SK-N-SH treated with all-trans-retinoic acid at 6 μM for 48 hours (cell line): ENCODE measurements around the gene IFITM1.
"Not testable (repeated sequence)": the region's sequence is repeated elsewhere in the genome, so short reads cannot be mapped to it uniquely, and the experiment has no call there.

Source experiments
- ATAC-seq: fragments of 200-7000 bp; cut with Tn5 transposase; 3 replicates; pipeline ENCODE4 v1.9.1; 2020; ENCODE audit warnings: mild to moderate bottlenecking, moderate library complexity
- BACH2 ChIP-seq: fragments of 250-450 bp; sonication (Bioruptor Pico); IDR thresholded peaks from 2 replicates; pipeline ENCODE4 v1.9.0; 2021; ENCODE audit warnings: mild to moderate bottlenecking, borderline replicate concordance
- CREB5 ChIP-seq: fragments of 250-450 bp; sonication (Bioruptor Pico); IDR thresholded peaks from 2 replicates; pipeline ENCODE4 v1.5.1; 2020; ENCODE audit warnings: low read depth, mild to moderate bottlenecking, moderate library complexity
- CSDC2 ChIP-seq: fragments of 250-450 bp; sonication (Bioruptor Pico); IDR thresholded peaks from 2 replicates; pipeline ENCODE4 v1.5.0; 2020; ENCODE audit warnings: mild to moderate bottlenecking, moderate library complexity
- ESRRG ChIP-seq: fragments of 250-450 bp; sonication (Bioruptor Pico); IDR thresholded peaks from 2 replicates; pipeline ENCODE4 v1.6.1; 2021; ENCODE audit warnings: mild to moderate bottlenecking
- OSR1 ChIP-seq: fragments of 250-450 bp; sonication (Bioruptor Pico); IDR thresholded peaks from 2 replicates; pipeline ENCODE4 v1.8.0; 2022; ENCODE audit warnings: moderate library complexity, mild to moderate bottlenecking, inconsistent platforms
- PPARA ChIP-seq: fragments of 250-450 bp; sonication (Bioruptor Pico); IDR thresholded peaks from 2 replicates; pipeline ENCODE4 v1.5.0; 2020; ENCODE audit warnings: mild to moderate bottlenecking, borderline replicate concordance
- RARB ChIP-seq: fragments of 250-450 bp; sonication (Bioruptor Pico); IDR thresholded peaks from 2 replicates; pipeline ENCODE4 v1.8.0; 2021; ENCODE audit warnings: mild to moderate bottlenecking, moderate library complexity
- SNAI2 ChIP-seq: fragments of 250-450 bp; sonication (Bioruptor Pico); IDR thresholded peaks from 2 replicates; pipeline ENCODE4 v1.5.0; 2020; ENCODE audit warnings: mild to moderate bottlenecking, moderate library complexity
- TOX ChIP-seq: fragments of 250-450 bp; sonication (Bioruptor Pico); IDR thresholded peaks from 2 replicates; pipeline ENCODE4 v1.8.0; 2021; ENCODE audit warnings: mild to moderate bottlenecking, moderate library complexity, borderline replicate concordance
- ZC3H10 ChIP-seq: fragments of 250-450 bp; sonication (Bioruptor Pico); IDR thresholded peaks from 2 replicates; pipeline ENCODE4 v1.5.1; 2021; ENCODE audit warnings: mild to moderate bottlenecking, moderate library complexity
- ZFP30 ChIP-seq: fragments of 450-650 bp; formaldehyde crosslinking; IDR thresholded peaks from 2 replicates; pipeline ENCODE4 v1.5.0; 2022; ENCODE audit warnings: mild to moderate bottlenecking, moderate library complexity
- TF ChIP-seq, protein P1 (sequence below): fragments of 250-450 bp; sonication (Bioruptor Pico); IDR thresholded peaks from 2 replicates; pipeline ENCODE4 v1.5.0; 2020; ENCODE audit warnings: mild to moderate bottlenecking, moderate library complexity
- TF ChIP-seq, protein P2 (sequence below): fragments of 250-450 bp; sonication (Bioruptor Pico); IDR thresholded peaks from 2 replicates; pipeline ENCODE4 v1.8.0; 2020; ENCODE audit warnings: mild to moderate bottlenecking, moderate library complexity, borderline replicate concordance
- TF ChIP-seq, protein P3 (sequence below): fragments of 250-450 bp; sonication (Bioruptor Pico); IDR thresholded peaks from 2 replicates; pipeline ENCODE4 v1.8.0; 2021; ENCODE audit warnings: low read depth, mild to moderate bottlenecking, moderate library complexity, borderline replicate concordance

IFITM1 gene

DNA sequence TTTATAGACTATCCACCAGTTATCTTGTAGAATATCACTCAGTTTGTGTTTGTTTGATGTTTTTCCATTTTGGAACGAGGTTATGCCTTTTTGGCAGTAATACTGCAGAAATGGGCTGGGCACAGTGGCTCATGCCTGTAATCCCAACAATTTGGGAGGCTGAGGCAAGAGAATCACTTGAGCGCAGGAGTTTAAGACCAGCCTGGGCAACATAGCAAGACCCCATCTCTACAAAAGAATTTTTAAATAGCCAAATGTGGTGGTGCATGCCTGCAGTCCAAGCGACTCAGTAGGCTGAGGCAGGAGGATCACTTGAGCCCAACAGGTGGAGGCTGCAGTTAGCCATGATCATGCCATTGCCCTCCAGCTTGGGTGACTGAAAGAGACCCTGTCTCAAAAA is 32.7 kb downstream of the IFITM1 start:
- TF ChIP-seq TOX (no peak), PPARA (no peak)
- ATAC-seq: no peak

GRCh38 chr11:349270-349954 is 35.6 kb downstream of the IFITM1 start:
- ATAC-seq: not testable (repeated sequence)

DNA sequence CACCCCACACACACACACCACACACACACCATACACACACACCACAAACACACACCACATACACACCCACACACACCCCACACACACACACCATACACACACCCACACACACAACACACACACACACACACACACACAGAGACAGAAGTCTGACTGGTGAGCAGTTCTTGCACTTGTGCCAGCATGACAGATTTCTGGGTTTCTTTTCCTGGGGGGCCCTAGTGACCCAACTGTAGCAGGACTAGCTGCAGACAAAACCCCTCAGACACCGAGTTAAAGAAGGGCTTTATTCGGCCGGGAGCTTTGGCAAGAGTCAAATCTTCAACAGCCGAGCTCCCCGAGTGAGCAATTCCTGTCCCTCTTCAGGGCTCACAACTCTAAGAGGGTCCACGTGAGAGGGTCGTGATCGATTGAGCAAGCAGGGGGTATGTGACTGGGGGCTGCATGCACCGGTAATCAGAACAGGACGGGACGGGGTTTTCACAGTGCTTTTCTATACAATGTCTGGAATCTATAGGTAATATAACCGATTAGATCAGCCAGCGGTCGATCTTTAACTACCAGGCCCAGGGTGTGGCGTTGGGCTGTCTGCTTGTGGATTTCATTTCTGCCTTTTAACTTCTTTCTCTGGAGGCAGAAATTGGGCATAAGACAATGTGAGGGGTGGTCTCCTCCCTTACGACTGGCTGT is 36.3 kb downstream of the IFITM1 start:
- ATAC-seq: not testable (repeated sequence)

DNA sequence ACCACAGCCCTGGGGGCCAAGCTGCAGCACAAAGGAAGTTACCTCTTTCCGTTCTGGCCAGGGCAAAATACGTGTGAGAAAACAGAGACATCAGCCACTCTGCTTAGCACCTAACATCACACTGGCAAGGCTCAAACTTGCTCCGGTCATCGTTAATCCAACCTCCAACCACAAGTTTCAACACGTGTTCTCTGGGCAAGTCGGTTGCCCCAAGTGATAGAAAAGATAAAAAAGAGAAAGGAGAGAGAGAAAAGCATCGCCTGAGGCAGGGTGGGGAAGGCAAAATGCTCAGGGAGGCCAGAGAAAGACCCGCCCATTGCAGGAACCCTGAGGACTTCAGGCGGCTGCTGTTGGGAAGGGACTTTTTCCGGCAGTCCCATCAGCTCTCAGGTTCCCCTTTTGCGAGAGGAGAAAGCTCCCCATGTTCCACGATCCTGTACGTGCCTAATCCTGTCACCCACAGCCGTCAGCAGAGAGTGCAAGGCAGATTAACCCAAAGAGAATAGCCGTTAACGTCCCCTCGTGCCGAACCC is 36.9 kb downstream of the IFITM1 start:
- no peak for ATAC-seq

GRCh38 chr11:351411-351810 is 37.6 kb downstream of the IFITM1 start:
- ATAC-seq: no peak

More for the DNA sequence above, 36.9 kb downstream of the IFITM1 start:
- TF ChIP-seq RARB (no peak), ZC3H10 (CRISPR knock-in tag) (no peak), TOX (no peak)

More at GRCh38 chr11:351411-351810, 37.6 kb downstream of the IFITM1 start:
- TF ChIP-seq, protein P1, sequence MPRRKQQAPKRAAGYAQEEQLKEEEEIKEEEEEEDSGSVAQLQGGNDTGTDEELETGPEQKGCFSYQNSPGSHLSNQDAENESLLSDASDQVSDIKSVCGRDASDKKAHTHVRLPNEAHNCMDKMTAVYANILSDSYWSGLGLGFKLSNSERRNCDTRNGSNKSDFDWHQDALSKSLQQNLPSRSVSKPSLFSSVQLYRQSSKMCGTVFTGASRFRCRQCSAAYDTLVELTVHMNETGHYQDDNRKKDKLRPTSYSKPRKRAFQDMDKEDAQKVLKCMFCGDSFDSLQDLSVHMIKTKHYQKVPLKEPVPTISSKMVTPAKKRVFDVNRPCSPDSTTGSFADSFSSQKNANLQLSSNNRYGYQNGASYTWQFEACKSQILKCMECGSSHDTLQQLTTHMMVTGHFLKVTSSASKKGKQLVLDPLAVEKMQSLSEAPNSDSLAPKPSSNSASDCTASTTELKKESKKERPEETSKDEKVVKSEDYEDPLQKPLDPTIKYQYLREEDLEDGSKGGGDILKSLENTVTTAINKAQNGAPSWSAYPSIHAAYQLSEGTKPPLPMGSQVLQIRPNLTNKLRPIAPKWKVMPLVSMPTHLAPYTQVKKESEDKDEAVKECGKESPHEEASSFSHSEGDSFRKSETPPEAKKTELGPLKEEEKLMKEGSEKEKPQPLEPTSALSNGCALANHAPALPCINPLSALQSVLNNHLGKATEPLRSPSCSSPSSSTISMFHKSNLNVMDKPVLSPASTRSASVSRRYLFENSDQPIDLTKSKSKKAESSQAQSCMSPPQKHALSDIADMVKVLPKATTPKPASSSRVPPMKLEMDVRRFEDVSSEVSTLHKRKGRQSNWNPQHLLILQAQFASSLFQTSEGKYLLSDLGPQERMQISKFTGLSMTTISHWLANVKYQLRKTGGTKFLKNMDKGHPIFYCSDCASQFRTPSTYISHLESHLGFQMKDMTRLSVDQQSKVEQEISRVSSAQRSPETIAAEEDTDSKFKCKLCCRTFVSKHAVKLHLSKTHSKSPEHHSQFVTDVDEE (CRISPR knock-in tag): no peak
- TF ChIP-seq CSDC2 (CRISPR knock-in tag) (no peak), RARB (no peak), OSR1 (CRISPR knock-in tag) (no peak), CREB5 (no peak), PPARA (no peak), ESRRG (no peak), ZFP30 (CRISPR knock-in tag) (no peak), BACH2 (CRISPR knock-in tag) (no peak), SNAI2 (CRISPR knock-in tag) (no peak)
- TF ChIP-seq, protein P2, sequence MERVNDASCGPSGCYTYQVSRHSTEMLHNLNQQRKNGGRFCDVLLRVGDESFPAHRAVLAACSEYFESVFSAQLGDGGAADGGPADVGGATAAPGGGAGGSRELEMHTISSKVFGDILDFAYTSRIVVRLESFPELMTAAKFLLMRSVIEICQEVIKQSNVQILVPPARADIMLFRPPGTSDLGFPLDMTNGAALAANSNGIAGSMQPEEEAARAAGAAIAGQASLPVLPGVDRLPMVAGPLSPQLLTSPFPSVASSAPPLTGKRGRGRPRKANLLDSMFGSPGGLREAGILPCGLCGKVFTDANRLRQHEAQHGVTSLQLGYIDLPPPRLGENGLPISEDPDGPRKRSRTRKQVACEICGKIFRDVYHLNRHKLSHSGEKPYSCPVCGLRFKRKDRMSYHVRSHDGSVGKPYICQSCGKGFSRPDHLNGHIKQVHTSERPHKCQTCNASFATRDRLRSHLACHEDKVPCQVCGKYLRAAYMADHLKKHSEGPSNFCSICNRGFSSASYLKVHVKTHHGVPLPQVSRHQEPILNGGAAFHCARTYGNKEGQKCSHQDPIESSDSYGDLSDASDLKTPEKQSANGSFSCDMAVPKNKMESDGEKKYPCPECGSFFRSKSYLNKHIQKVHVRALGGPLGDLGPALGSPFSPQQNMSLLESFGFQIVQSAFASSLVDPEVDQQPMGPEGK (CRISPR knock-in tag): no peak
- TF ChIP-seq, protein P3, sequence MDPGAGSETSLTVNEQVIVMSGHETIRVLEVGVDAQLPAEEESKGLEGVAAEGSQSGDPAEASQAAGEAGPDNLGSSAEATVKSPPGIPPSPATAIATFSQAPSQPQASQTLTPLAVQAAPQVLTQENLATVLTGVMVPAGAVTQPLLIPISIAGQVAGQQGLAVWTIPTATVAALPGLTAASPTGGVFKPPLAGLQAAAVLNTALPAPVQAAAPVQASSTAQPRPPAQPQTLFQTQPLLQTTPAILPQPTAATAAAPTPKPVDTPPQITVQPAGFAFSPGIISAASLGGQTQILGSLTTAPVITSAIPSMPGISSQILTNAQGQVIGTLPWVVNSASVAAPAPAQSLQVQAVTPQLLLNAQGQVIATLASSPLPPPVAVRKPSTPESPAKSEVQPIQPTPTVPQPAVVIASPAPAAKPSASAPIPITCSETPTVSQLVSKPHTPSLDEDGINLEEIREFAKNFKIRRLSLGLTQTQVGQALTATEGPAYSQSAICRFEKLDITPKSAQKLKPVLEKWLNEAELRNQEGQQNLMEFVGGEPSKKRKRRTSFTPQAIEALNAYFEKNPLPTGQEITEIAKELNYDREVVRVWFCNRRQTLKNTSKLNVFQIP (CRISPR knock-in tag): no peak
- TF ChIP-seq, all 23 proteins: peak for 0
